NCI-H1694 treated with DMSO at 0.1 percent for 48 hours (cell line): Measurements from ENCODE around the gene RNF217.
"Not testable (repeated sequence)": the region's sequence is repeated elsewhere in the genome, so short reads cannot be mapped to it uniquely, and the experiment has no call there.

Experiments used
- DNase-seq: peaks from one replicate; lab custom pipeline; 2025; lab: John Stamatoyannopoulos, UW

RNF217 gene

DNA sequence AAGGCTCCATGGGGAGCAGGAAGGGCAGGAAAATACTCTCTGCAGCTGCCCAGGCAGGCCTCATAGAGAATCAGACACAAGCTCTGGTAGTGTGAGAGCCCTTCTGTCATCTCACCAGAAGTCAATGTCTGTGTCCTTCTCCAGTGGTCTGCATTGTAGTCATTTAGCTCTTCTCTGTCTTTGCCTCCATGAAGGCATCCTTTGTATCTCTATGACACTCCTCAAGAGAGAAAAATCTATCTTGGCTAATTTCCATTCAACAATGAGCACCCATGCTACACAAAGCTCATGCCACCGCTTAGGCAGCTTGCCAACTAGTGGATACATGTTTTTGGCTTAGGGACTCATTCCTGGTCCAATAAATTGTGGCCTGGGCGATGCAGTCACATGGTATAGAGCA, 92.1 kb downstream of the RNF217 start:
- DNase-seq: no peak

DNA sequence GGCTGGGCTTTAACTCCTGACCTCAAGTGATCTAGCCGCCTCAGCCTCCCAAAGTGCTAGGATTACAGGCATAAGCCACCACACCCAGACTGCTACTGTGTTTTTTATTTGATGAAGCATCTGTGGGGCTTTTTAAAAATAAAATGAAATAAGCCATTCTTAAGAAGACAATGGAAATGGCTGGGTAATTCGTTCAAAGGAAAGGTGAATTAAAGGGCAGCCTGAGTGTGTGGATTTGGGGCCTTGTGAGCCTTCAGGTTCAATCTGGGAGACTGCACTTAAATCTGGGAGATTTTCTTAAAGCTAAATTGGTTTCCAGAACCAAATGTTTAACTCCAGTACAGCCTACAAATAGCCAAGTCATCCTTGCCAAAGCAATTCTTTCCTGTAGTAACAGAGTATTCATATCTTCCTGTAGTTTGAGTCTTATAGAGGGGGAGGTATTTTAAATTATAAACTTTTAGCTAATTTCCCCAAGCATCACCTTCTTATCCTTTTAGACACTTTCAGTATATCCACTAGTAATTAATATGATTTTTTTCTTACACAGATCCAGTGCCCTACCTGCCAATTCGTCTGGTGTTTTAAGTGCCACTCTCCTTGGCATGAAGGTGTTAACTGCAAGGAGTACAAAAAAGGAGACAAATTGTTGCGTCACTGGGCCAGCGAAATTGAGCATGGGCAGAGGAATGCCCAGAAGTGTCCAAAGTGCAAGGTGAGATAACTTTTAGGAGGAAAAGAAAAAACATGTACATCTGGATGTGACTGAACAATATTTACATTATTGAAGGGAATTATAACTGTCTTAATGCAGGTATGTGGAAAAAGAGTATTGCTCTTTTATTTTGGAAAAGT, 95.4 kb downstream of the RNF217 start:
- DNase-seq: no peak

DNA sequence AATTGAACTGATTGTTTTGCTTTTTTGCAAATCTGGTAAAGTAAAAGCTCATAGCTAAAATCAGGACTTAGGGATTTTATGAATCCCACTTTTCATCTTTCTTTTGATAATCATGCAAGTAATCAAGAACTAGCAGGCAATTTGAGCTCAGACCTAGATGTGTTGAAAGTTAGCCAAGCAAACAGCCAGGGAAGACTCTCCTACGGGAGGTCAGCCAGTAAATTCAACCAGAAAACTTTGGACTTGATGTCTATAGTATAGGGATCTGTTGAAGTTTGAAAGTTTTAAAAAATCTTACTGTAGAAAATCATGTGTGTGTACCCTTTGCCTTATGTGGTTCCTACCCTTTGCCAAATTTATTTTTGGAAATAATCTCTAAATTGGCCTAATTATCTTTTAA, 96.3 kb downstream of the RNF217 start:
- no peak for DNase-seq

DNA sequence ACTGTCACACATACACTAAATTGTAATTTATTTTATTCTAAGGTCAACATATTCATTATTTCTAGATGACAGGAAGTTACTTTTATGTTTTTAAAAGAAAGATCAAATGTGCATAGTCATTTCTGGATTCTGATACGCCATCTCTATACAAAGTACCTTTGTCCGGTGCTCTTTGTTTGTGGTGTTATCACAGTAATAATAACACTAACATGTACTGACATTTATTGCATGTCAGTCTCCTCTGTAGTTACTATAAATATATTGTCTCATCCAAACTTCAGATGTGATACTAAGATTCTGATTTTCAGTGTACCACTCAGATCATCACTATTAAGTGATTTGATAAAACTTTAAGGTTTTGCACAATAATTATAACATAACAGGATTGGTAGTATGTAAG, 101.1 kb downstream of the RNF217 start:
- no peak for DNase-seq

DNA sequence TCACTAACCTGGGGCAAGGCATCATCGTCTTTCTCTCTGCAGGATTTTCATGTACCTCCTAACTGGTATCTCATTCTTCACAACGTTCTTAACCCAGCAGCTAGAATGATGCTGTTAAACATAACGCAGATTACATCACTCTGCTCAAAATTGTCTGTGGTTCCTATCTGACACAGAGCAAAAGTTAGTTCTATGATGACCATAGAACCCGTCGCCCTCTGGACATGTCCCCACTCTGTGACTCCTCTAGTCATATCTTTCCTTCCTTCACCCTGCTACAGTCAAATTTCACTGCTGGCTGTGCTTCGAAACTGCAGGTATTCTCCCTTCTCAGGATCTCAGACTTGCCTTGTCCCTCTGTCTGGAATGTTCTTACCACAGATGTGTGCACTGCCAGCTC, 103.9 kb downstream of the RNF217 start:
- no peak for DNase-seq

DNA sequence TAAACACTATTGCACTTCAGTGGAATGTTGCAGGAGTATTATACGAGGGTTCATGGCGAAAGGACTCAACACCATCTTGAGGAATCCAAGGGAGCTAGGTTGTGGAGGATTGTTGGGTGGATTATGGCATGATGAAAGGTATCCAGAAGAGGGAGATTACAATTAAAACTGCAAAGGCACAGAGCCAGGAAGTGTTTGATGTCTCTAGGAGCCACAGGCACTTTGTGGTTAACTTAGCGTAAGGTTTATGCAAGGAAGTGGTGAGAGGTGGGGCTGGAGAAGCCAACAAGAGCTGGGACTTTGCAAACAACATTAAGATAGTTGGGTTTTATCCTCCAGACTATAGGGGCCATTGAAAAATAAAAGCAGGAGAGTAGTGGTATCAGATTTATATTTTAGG, 104.7 kb downstream of the RNF217 start:
- DNase-seq: no peak

DNA sequence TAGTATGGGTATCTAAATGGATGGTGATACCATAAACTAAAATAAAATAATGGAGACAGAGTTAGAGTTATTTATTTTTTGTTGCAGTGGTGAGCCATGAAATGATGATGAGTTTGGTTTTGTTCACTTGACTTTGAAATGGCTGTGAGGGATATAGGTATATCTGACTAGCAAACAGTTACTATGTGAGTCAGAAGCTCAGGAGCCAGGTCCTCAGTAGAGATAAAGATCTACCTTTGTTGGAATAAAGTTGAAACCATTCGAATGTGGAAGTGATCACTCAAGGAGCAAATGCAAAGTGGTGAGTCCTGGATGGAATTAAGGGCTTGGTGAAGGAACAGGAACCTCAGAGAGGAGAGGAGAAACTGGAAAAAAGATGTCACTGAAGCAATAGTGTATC, 105.3 kb downstream of the RNF217 start:
- DNase-seq: no peak

DNA sequence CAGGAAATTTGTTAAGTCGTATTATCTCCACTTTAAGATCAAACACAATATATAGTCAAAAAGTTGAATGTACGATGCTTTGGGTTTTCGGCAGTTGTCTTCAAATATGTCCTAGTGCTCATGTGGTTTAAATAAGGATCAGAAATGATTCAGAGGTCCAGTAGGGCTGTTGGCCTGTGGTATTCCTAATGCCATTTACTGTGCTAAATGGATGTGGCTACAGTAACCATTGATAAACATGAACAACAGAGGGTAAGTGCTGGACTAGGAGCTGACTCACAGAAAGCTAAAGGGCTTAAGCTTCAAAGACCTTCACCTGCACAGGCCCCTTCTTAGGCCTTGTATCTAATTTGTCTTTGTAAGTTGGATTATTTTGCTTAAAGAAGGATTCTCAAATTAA, 110.8 kb downstream of the RNF217 start:
- DNase-seq: no peak

DNA sequence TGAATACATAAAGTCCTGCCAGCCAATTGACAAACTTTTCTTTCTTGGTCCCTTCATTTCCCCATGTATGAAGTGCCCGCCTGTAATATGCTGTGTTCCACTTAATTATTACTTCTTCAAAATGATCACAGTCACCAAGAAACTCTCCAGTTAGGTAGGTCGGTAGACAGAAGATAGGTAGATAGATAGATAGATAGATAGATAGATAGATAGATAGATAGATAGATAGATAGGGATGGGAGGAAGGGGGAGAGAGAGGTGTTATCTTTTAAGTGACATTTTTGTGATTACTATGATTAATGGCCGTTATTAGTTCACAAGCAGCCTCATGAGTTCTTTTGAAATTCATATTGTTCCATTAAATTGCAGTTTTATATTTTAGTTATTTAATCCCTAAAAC, 111.9 kb downstream of the RNF217 start:
- no peak for DNase-seq

DNA sequence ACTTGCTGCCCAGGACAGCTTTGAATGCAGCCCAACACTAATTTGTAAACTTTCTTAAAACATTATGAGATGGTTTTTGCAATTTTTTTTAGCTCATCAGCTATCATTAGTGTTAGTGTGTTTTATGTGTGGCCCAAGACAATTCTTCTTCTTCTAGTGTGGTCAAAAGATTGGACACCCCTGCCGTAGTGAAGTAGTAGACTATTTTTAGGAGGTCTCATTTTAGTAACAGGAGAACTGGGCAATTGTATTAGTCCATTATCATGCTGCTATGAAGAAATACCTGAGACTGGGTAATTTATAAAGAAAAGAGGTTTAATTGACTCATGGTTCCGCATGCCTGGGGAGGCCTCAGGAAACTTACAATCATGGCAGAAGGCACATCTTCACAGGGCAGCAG, 112.8 kb downstream of the RNF217 start:
- not testable (repeated sequence) for DNase-seq

DNA sequence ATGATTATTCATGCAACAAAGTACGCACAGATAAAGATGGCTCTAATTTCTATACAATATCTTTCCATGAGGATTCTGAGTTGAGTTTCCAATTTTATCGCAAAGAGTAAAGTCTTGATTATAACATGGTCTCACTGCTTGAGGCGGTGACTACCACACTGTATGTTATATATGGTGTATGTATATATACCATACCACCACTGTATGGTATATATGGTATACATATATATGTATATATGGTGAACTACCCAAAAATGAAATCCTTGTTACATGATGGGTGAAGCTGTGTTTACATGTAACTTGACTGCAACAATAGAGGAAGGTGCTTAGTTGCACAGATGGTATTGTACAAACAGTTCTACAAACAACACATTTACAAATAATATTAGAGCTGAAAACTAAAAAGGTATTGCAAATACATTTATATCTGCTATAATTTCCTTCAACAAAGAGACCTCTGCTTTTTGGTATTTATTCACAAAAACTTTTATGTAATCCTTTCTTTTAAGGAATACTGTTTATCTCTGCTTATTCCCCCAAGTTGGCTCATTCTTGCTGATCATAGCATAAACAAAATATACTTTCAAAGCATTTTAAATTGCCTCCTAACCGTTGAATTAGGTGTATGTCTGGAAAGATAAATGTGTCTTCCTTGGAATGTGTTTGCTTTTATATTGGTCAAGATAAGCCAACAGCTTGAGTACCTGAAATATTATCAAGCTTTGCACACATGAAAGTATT, 113.7 kb downstream of the RNF217 start:
- DNase-seq: no peak

DNA sequence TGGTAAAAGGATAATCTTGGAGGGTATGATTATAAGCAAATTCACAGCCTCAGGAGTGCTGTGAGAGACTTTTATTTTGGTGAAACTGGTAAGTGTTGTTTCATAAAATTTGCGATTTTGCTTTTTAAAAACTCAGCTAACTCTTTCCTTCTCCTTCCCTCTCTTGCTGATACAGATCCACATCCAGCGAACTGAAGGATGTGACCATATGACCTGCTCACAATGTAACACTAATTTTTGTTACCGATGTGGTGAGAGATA, 114.2 kb downstream of the RNF217 start:
- no peak for DNase-seq

DNA sequence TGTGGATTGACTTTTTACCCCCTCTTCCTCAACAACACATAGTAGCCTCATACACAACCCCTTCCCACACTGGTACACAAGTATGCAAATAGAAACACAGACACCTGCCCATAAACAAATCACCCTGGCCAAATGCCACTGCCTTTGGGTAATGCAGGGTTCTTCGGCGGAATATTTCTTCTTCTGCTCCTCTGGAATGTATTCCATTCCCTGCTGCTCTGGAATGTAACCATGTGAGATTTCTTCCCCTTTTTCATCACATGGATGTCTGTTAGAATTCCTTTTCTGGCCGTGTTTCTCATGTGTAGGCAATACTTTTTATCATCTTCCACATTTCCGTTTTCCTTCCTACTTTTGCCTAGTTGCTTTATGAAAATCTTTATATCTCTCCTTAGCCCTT, 115.2 kb downstream of the RNF217 start:
- DNase-seq: no peak

DNA sequence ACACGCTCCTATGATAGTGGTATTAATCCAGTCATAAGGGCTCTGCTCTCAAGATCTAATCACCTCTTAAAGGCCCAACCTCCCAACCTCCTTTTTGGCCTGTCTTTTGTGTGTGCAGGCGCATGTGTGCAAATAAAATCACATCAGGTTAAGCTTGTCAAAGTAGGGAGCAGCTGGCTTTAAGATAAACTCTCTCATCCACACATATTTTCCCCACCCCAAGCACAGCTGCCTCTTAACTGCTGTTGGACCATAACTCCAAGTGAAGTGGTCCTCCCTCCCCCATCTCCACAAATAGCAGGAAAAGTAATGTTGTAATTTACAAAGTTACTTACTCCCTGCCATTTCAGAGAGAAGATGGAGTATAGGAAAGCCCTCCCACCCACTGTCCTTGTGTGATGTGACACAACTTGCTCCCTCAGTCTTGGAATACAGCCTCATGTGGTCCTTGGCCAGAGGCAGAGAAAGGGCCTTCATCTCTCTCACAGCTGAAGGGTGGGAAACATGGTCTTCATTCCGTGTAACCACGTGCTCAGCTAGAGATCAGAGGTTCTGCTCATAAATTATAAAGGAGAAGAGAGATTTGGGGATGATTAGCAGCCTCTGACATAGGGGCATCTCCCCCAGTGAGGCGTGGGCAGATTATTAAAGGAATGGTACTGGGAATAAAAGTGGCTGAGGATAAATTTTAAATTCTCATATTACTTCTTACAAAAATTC, 116.5 kb downstream of the RNF217 start:
- DNase-seq: no peak

DNA sequence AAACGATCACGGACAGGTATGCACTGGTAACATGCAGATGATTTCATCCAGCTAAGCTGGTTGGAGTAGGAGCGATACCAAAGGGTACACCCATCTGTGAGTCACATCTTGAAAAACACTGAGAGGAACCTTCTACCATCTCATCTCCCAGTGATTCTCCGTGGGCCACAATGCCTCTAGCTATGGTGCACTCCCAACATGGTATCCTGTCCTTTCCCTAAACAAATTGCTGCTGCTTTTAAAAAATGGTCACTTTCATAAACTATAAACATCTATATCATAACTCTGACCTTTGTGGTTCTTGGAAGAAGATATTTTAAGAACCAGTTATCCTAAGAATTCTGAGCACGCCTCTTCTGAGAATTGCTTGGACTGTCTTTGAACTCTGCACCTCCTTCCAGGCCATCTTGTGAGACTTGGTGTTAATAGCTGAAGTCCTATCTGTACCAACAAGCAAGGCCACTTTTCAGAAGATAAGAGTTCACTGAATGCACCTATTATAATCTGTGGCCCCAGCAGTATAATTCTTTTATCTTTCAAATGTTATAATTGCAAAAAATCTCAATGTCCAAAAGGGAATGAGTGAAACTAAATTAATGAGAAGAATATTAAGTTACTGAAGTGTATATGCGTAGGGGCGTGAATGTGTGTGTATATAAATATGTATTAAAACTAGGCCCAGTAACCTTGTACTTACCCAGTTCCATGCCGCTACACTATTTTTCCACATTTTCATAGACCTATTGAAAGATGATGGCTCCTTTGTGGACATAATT, 120.9 kb downstream of the RNF217 start:
- no peak for DNase-seq

DNA sequence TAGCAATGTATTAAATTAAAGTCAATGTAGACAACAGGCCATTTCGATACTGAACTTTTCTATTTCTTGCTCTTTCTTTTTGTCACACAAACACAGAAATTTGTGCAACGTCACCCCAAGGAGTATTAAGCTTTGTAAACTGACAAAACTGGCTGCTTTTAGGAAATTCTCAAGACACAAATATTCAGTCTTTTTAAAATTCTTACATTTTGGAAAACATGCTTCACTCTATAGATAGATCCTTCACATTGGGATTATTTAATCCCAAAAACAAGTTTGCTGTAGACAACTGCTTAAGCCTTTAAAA, 121.4 kb downstream of the RNF217 start:
- no peak for DNase-seq

DNA sequence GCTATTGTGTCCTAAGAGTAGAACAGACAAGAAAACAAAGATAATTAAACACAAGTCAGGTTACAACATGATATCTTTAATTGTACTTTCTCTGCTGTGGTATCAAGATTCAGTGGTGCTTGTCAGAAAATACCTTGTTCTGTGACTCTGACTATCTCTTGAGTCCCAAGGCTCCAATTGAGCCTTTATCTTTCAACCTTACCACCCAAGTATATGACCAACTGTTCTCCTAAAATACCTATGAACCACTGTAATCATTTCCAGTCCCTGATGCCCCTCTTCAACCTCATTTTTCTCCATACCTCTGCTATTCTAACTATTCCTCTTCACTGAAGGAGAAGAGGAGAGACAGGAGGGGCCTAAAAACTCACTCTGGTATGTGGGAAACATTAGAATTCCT, 124.5 kb downstream of the RNF217 start:
- DNase-seq: no peak

DNA sequence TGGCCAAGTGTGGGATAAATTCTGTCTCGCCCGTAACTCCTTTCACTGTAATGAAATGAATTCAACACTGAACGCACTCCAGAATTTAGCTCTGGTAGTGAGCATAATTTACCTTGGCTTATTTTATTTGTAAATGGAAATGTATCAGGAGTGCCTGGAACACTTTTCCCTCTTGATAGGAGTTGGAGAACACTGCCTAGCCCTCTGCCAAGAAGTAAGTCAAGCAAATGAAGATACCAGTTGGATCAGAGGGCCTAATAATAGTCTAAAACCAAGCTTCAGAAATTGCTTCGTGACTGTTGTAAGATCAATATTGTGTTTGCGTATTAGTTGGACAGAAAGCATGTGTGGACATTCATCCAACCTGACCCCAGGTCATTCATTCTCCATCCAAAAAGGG, 126.7 kb downstream of the RNF217 start:
- no peak for DNase-seq

DNA sequence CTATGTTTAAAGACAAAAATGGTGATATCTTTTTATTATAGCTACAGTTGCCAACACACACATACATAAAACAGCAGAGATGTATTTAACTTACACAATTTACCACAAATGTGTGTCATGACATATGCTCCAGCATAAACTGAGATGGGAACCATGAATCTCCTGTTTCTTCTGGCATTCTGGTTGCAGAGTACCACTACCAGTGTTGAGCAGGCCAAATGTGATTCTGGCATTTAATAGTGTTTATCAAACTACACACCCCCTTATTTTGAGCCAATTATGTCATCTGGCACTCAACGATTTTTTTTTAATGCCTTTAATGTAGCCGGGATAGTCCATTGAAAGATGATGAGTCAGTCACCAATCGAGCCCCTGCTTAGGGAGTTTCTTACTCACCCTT, 132.3 kb downstream of the RNF217 start:
- peak; percentile 2 for DNase-seq

DNA sequence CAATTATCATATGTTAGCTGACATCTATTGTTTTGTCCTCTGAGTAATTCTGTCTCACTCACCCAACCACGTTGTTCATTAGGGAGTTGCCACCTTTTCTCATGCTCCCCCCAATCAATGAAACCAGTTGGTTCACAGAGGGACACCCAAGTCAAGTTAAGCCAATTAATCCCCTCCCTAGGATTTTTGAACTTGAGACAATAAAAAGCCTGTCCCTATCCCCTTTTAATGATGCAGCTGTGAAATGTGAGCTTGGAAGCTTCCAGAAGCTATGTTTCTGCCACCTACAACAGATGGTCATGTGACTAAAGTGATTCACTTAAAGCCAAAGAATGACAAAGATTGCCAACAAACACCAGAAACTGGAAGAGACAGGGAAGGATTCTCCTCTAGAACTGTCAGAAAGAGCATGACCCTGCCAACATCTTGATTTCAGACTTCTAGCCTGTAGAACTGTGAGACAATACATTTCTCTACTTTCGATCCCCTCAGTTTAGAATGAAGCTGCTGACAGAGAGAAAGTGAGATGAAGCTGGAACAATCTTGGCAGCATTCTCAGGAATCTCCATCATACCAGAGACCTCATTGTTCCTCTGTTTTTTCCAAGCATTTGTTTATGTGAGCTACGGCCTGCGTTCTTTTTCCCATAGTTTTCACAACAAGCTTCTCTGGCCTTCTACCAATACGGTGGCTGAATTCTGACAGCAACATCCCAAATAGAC, 133.5 kb downstream of the RNF217 start:
- no peak for DNase-seq

DNA sequence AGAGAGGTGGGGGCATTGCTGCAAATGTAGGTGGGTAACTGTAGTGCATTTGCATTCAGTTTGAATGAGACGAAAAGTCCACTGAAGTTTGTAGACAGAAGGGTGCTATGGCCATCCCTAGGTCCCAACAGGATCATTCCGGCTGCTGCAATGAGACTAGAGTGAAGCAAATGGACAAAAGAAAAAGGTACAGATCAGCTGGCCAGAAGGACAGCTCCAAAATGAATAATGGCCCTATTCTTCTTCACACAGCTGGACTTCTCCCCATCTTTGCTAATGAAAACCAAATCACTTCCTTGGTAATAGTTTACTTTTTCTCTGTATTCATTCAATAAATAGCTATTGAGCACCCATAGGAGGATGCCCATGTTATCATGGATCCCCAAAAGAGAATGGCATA, 134.9 kb downstream of the RNF217 start:
- no peak for DNase-seq

DNA sequence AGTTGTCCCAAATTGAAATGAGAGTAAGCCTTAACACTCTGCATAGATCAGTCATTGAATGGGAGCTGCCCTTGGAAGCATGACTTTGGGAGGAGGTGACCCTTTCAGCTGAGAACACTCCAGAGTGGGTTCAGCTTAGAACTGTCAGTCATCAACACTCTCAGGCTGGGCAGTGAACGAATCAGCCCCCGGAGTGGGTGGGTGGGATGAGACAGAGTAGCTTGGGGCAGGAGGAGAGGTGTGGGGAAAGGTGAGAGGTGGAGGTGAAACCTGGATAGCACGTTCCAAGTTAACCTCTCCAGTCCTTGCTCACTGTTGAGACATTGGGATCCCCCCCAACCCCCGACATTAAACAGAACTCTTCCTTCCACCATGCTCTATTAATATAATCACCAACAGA, 136.0 kb downstream of the RNF217 start:
- no peak for DNase-seq
